ENCODE data around the gene APOBEC2. TPM values are rescaled to one million over a fixed set of nuclear protein-coding genes. Genes with fewer than 3 reads are reported as not detected.

The APOBEC2 gene
- total RNA-seq, 1 experiment from 2014 or later, result 4.8 TPM

DNA sequence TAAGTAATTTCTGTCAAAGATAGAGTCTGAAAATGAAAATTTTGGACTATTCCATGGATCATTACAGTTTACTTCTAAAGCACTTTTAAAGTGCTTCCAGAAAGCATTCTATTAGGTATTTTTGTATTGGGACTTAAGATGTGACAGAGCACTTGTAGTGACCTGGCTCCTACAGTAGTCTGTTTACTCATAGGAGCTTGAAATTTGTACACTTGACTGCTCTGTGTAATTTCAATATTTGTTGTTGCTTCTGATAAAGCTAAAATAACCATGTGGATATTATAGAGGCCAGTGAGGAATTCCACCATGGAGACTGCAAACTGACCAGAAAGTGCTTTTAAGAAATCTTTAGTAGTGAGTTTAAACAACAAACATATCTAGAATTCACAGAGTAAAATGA is 30.1 kb downstream of the APOBEC2 start:
- no peaks in the 10 kb centered on the region for H3K27me3 Mint-ChIP-seq (ENCODE audit: insufficient read depth, unreplicated experiment)

DNA sequence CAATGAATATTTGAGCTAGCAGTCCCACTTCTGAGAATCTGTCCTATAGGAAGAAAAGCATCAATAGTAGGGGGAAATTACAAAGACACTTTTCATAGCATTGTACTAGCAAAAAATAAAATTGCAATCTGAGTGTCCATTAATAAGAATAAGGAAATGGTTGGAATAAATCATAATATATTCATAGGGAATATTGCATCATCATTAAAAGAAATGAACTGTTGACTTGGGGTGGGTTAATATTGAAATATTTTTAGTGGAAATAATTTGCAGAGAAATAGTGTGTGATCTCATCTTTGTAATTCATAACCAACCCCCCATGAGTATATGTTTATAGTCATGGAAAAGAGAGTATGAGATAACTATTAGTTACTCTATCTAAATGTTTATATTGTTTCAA is 32.2 kb downstream of the APOBEC2 start:
- H3K36me3 Mint-ChIP-seq (ENCODE audit: insufficient read depth, unreplicated experiment), result peaks cover 67% of the 10 kb centered on the region
- Histone ChIP-seq H3K9me3 (no peaks in the 10 kb centered on the region), H3K36me3 (ENCODE audit: control insufficient read depth, insufficient read depth, low read length) (peaks cover 9% of the 10 kb centered on the region), H3K4me3 (ENCODE audit: low read depth, low read length) (no peak overlapping the region), H3K4me1 (no peaks in the 10 kb centered on the region), H3K27me3 (replicated peaks; ENCODE audit: control insufficient read depth, insufficient read depth, low read length) (no peaks in the 10 kb centered on the region)
- POLR2A ChIA-PET, result no interaction called here
- BruUV-seq (replicated peaks), result no TSS peak
- CTCF ChIA-PET, result no interaction called here
- H3K27me3 Mint-ChIP-seq (ENCODE audit: insufficient read depth, unreplicated experiment), result no peaks in the 10 kb centered on the region
- H3K4me3 Mint-ChIP-seq (ENCODE audit: unreplicated experiment), result no peak overlapping the region
- intact Hi-C loops (cut with micrococcal nuclease; ENCODE audit: unreplicated experiment), result no loop called here
- no peak overlapping the region for H3K27ac Mint-ChIP-seq (ENCODE audit: unreplicated experiment)
- no peak for DNase-seq
- no peaks in the 10 kb centered on the region for H3K9me3 Mint-ChIP-seq (ENCODE audit: unreplicated experiment)
- H3K4me1 Mint-ChIP-seq (ENCODE audit: low read depth, unreplicated experiment), result no peaks in the 10 kb centered on the region
- TF ChIP-seq, protein P1, sequence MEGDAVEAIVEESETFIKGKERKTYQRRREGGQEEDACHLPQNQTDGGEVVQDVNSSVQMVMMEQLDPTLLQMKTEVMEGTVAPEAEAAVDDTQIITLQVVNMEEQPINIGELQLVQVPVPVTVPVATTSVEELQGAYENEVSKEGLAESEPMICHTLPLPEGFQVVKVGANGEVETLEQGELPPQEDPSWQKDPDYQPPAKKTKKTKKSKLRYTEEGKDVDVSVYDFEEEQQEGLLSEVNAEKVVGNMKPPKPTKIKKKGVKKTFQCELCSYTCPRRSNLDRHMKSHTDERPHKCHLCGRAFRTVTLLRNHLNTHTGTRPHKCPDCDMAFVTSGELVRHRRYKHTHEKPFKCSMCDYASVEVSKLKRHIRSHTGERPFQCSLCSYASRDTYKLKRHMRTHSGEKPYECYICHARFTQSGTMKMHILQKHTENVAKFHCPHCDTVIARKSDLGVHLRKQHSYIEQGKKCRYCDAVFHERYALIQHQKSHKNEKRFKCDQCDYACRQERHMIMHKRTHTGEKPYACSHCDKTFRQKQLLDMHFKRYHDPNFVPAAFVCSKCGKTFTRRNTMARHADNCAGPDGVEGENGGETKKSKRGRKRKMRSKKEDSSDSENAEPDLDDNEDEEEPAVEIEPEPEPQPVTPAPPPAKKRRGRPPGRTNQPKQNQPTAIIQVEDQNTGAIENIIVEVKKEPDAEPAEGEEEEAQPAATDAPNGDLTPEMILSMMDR (IDR thresholded peaks at IDR 0.05; ENCODE audit: insufficient read depth in 1 of 2, low read depth in 1 of 2, low read length in 1 of 2, severe bottlenecking in 1 of 2, unreplicated experiment in 1 of 2), result no peak

More for the DNA sequence above, 30.1 kb downstream of the APOBEC2 start:
- Mint-ChIP-seq H3K27ac (ENCODE audit: unreplicated experiment) (no peak overlapping the region), H3K36me3 (ENCODE audit: insufficient read depth, unreplicated experiment) (peaks cover 73% of the 10 kb centered on the region), H3K4me1 (ENCODE audit: low read depth, unreplicated experiment) (no peaks in the 10 kb centered on the region), H3K4me3 (ENCODE audit: unreplicated experiment) (no peak overlapping the region), H3K9me3 (ENCODE audit: unreplicated experiment) (no peaks in the 10 kb centered on the region)
- no peaks in the 10 kb centered on the region for H3K9me3 ChIP-seq
- no peak for DNase-seq
- ChIA-PET CTCF (no interaction called here), POLR2A (no interaction called here)
- intact Hi-C loops (cut with micrococcal nuclease; ENCODE audit: unreplicated experiment), result no loop called here
- no peak overlapping the region for H3K4me3 ChIP-seq (ENCODE audit: low read depth, low read length)
- TF ChIP-seq, protein P1 (IDR thresholded peaks at IDR 0.05; ENCODE audit: insufficient read depth in 1 of 2, low read depth in 1 of 2, low read length in 1 of 2, severe bottlenecking in 1 of 2, unreplicated experiment in 1 of 2), result no peak
- H3K27me3 ChIP-seq (replicated peaks; ENCODE audit: control insufficient read depth, insufficient read depth, low read length), result no peaks in the 10 kb centered on the region
- H3K4me1 ChIP-seq, result no peaks in the 10 kb centered on the region
- peaks cover 4% of the 10 kb centered on the region; the same call in 1 of the 2 replicates for H3K36me3 ChIP-seq (ENCODE audit: control insufficient read depth, insufficient read depth, low read length)
- no TSS peak for BruUV-seq (replicated peaks)

DNA sequence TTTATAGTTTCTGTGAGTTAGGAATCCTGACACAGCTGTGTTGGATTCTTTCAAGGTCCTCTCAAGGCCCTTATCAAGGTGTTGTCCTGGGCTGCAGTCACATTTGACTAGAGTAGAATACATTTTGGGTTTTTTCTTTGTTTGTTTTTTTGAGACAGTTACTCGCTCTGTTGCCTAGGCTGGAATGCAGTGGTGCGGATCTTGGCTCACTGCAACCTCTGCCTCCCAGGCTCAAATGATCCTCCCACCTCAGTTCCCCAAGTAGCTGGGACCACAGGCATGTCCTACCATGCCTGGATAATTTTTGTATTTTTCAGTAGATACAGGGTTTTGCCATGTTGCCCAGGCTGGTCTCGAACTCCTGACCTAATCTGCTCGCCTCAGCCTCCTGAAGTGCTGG is 35.4 kb downstream of the APOBEC2 start:
- TF ChIP-seq, protein P1 (IDR thresholded peaks at IDR 0.05; ENCODE audit: insufficient read depth in 1 of 2, low read depth in 1 of 2, low read length in 1 of 2, severe bottlenecking in 1 of 2, unreplicated experiment in 1 of 2), result no peak
- H3K4me3 Mint-ChIP-seq (ENCODE audit: unreplicated experiment), result no peak overlapping the region
- H3K27me3 ChIP-seq (replicated peaks; ENCODE audit: control insufficient read depth, insufficient read depth, low read length), result no peaks in the 10 kb centered on the region
- CTCF ChIA-PET, result interaction anchor here (0.6 to 1.7 kb wide), 3 partner anchors 71 to 242 kb away, joined by 3 read pairs; no protein-coding TSS in a partner anchor
- H3K9me3 Mint-ChIP-seq (ENCODE audit: unreplicated experiment), result no peaks in the 10 kb centered on the region
- no peaks in the 10 kb centered on the region for H3K4me1 Mint-ChIP-seq (ENCODE audit: low read depth, unreplicated experiment)
- no peak overlapping the region for H3K27ac Mint-ChIP-seq (ENCODE audit: unreplicated experiment)
- H3K9me3 ChIP-seq, result no peaks in the 10 kb centered on the region
- no peak overlapping the region for H3K4me3 ChIP-seq (ENCODE audit: low read depth, low read length)
- intact Hi-C loops (cut with micrococcal nuclease; ENCODE audit: unreplicated experiment), result no loop called here
- BruUV-seq (replicated peaks), result no TSS peak
- no peak for DNase-seq
- no peaks in the 10 kb centered on the region for H3K4me1 ChIP-seq
- POLR2A ChIA-PET, result no interaction called here
- H3K36me3 ChIP-seq (ENCODE audit: control insufficient read depth, insufficient read depth, low read length), result peaks cover 5% of the 10 kb centered on the region
- H3K27me3 Mint-ChIP-seq (ENCODE audit: insufficient read depth, unreplicated experiment), result no peaks in the 10 kb centered on the region
- H3K36me3 Mint-ChIP-seq (ENCODE audit: insufficient read depth, unreplicated experiment), result peaks cover 71% of the 10 kb centered on the region

Data from Caco-2 (cell line).